ENCODE data around the gene EIF3L. TPM values are rescaled to one million over a fixed set of nuclear protein-coding genes. Genes with fewer than 3 reads are reported as not detected.

EIF3L gene
- total RNA-seq, 1 donor from 2014 or later, result 383 TPM

DNA sequence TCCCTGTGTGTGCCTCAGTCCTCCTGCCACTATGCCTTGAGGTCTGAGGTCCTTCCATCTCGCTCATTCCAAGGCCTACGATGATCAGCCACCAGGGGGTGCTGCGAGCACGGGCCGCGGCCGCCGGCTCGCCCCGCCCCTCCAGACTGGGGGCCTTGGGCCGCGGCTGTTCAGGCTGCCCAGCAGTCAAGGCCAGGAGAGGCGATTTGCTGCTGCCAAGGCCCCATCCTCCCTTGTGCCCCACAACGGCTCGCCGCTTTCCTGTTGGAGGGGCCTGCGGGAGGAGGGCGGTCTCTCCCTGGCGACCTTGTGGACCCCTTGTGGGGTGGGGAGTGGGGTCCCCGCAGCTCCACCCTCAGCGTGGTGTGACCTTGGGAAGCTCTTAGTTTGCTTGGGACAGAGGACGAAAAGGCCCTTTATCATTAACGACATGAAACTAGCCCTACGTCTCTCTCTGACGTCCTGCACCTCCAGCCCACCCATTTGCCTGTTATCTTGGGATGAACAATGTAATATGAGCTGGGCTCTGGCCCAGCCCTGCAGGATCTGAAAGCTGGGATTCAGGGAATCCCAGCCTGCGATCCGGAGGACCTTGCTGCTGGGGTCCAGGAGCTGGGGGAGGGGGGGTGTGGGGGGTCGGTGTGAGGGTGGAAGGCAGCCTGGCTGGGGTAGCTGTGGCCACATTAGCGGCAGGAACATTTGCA is 31.4 kb upstream of the EIF3L start:
- peak; percentile 83 for DNase-seq (ENCODE audit: low spot score)

DNA sequence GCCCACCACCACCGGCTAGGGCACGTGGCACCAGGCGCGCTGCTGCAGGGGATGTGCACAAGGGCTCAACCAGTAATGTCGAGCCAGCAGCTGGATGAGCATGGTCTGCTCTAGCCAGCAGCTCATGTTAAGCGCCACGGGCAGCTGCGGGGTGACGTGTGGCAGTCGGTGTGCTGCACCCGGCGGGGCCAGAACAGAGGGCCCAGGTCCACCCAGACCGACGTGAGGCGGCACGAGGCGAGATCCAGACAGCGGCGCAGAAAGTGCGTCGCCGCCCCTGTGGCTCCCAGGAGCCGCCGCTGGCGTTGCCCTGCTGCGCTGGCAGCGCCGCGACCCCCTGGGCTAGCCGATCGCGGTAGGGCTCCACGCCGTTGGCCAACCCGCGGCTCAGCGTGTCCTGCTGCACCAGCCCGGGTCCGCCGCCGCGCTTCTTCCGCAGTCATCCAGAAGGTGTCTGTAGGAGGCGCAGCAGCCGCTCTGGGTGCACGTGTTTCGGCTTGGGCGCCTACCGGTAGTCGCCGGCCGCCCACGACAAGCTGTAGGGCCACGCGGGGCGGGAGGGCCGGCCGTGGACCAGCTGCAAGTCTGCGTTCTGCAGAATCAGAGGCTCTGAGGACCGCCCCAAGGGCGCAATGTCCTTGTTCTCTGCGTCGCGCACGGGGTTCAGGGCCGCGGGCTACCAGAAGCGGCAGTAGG is 30.7 kb upstream of the EIF3L start:
- DNase-seq (ENCODE audit: low spot score), result peak; percentile 54

DNA sequence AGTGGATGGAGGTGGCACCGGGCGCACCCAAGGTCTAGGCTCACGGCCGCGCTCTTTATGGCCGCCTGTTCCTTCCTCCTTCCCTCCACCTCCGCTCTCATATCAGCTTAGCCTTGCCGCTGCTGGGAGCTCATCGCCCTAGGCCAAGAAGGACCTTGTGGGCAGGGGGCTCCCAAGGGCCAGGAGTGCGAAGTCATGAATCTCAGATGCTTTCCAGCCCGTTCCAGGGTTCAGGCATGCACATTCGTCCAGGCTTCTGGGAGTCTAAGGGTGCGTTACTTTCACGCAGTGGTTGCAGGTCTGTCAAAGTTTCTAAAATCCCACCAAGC is 30.1 kb upstream of the EIF3L start:
- no peak for DNase-seq (ENCODE audit: low spot score)

DNA sequence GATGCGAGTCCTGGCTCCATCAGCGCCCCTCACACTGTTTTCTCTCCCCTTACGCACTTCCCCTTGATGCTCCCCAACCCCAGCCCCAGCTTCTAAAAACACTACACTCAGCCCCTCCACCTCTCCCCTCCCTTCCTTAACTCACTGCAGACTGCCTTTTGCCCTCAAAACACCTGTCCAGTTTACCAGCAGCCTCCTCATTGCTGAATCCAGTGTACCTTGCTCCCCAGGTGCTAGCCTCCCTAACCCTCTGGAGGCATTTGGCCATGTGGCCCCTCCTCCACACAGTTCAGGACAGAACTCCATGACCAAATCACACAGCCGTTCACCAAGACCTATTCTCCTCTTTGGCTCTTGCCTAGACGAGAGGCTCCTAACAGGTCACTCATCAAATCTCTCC is 28.9 kb upstream of the EIF3L start:
- no peak for DNase-seq (ENCODE audit: low spot score)

DNA sequence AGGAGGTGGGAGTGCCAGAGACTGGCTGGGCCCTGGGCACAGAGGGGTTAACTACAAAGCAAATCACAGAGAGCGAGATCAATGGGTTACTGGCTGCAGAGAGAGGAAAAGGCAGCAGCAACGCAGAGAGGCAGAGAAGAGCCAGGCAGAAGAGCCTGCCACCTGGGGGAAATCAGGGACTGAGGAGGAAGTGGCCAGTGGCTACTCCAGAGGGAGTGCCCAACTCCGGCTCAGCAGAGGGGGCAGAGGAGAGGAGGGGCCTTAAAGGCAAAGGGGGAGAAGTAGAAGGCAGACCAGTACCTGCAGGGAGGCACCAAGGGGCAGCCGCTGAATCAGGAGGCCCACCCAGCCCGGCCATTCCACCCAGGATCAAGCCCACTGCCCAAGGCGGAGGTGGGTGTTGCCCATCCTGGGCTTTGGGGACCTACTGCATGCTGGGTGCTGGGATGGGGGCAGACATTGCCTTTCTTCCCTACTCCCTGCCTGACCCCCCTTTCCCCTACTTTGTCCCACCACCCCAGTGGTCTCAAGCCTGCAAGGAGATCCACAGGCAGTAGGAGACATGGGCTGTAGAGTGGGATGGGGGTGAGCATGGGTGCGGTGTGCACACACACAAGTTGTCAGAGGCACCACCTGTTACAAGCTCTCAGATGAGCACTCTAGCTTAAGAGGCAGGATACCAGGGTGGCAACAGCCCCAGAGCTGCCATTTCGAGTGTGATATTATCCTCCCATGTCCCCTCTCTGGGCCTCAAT is 27.0 kb upstream of the EIF3L start:
- DNase-seq (ENCODE audit: low spot score), result peak; percentile 27

DNA sequence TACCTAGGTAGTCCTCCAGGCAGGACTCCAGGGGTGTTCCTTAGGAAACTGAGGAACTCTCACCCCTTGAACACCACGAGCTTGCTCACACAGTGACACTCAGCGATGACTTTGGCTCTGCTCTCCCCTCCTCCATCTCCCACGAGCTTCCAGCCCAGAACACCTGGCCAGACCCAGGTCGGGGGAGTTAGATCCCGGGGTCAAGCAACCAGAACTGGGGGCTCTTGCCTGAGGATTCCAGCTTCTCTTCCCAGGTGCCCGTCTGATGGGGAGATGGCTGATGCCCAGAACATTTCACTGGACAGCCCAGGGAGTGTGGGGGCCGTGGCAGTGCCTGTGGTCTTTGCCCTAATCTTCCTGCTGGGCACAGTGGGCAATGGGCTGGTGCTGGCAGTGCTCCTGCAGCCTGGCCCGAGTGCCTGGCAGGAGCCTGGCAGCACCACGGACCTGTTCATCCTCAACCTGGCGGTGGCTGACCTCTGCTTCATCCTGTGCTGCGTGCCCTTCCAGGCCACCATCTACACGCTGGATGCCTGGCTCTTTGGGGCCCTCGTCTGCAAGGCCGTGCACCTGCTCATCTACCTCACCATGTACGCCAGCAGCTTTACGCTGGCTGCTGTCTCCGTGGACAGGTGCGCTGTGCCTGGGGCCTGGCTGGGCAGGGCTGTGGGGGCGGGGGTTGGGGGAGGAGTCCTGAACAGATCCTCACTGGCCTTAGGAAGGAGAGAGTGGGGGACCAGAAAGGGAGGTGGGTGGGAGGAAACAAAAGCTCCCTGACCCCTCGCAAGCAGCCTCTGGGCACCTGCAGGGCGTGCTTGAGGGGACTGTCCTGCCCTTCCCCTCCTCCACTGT is 25.9 kb upstream of the EIF3L start, which contains the start of gene GALR3:
TSS of gene GALR3 (plus strand) at position 249 of the 852 bp plus-strand sequence. CDS start at position 274, 25 bp downstream.
- DNase-seq (ENCODE audit: low spot score), result no peak

DNA sequence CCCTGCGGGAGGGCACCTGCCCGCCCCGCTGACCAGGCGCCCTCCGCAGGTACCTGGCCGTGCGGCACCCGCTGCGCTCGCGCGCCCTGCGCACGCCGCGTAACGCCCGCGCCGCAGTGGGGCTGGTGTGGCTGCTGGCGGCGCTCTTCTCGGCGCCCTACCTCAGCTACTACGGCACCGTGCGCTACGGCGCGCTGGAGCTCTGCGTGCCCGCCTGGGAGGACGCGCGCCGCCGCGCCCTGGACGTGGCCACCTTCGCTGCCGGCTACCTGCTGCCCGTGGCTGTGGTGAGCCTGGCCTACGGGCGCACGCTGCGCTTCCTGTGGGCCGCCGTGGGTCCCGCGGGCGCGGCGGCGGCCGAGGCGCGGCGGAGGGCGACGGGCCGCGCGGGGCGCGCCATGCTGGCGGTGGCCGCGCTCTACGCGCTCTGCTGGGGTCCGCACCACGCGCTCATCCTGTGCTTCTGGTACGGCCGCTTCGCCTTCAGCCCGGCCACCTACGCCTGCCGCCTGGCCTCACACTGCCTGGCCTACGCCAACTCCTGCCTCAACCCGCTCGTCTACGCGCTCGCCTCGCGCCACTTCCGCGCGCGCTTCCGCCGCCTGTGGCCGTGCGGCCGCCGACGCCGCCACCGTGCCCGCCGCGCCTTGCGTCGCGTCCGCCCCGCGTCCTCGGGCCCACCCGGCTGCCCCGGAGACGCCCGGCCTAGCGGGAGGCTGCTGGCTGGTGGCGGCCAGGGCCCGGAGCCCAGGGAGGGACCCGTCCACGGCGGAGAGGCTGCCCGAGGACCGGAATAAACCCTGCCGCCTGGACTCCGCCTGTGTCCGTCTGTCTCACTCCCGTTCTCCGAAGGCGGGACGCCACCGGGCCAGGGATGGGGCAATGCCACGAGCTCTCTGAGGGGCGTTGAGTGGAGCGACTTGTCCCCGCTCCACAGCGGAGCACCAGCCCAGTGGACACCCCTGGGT is 24.3 kb upstream of the EIF3L start:
- DNase-seq (ENCODE audit: low spot score), result no peak

DNA sequence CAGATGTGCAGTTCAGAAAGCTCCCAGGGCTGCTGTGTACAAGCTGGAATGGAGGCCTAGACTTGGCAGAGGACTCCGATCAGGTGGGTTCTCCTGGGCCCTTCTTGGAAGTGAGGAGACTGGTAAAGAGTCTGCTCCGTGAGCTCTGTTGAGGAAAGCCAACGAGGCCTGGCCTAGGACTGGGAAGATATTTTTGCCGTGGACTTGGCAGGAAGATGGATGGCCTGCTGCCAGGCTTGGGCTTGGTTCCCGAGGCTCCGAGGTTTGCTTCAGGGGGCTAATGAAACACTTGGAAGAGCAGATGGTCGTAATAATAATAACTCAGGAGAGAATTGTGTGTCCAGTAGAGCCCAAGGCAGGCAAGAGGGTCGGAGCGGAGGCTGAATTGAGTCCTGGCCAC is 22.2 kb upstream of the EIF3L start:
- no peak for DNase-seq (ENCODE audit: low spot score)

DNA sequence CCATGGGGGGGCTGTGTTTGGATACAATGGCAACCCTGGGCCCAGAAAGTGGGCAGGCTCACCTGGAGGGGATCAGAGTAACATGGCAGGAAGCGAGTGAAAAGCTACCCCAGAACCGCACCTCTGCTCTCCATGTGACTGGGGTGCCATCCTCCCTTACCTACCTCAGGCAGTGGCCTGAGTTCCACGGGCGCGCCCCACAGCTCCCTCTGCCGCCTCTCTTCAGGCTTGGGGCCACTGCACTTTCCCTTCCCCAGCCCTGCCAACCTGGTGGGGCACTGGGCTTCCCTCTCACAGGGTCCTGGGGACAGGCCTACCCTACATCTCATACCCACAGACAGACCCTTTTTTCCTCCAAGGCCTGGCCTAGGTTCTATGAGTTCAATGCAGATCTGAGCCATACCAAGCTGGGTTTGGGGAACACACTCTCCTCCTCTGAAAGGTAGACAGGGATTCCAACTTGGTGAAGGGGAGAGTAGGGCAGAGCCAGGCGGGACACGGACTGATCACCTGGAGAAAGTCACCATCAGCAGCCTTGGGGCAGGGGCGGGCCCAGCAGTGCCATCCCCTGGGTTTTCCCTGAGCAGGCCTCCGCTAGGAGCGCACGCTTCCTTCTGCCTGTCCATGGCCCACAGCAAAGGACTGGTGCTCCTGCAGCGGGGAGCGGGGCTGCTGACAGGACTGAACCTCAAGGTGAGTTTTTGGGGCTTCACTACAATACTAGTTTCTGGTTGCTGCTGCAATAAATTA is 19.0 kb upstream of the EIF3L start:
- no peak for DNase-seq (ENCODE audit: low spot score)

DNA sequence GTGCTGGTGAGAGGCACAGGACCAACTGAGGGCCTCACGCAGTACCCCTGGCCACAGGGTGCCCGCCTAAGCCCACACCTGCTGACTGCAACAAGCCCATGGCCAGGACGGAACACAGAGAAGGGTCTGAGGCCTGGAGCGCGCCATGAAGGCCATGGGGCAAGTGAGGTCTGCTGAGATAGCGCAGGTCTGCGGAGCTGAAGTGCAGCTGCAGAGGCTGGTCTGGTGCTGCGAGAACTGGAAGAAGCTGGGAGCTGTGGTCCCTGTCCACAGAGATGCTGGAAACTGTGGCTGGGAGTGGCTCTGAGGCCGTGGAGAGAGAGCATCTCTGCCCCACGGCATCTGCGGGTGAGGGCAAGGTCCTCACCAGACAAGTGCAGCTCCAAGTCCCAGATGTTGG is 17.7 kb upstream of the EIF3L start:
- no peak for DNase-seq (ENCODE audit: low spot score)

DNA sequence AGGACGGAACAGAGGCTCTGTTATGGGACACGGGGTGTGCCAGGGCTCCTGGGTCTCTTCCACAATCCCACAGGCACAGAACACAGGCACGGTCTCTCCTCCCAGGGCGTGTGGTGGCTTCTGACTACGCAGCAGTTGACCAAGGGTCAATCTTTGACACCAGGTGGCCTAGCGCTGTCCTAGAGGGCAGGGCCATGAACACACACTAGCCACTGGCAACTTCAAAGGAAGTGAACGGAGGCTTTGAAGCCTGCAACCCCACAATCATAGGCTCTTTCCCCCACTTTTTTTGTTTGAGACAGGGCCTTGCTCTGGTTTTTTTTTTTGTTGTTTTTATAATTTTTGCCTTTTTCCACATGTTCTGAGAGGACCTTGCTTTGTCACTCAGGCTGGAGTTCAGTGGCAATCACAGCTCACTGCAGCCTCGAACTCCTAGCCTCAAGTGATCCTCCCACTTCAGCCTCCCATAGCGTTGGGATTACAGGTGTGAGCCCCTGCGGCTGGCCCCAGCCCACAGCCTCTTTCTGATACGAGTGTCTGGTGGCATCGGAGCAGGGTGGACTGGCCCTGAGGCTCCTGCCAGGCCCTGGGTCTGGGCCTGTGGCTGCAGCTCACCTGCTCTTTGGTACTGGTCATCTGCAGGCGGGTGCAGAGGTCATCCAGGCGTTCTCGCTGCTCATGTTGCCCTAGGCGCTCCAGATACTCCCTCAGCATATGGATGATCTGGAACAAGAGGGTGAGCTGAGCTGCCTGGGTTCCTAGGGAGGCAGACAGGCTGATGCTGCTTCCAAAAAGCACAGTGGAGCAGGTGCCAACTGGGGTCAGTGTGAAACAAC is 17.0 kb upstream of the EIF3L start:
- no peak for DNase-seq (ENCODE audit: low spot score)

DNA sequence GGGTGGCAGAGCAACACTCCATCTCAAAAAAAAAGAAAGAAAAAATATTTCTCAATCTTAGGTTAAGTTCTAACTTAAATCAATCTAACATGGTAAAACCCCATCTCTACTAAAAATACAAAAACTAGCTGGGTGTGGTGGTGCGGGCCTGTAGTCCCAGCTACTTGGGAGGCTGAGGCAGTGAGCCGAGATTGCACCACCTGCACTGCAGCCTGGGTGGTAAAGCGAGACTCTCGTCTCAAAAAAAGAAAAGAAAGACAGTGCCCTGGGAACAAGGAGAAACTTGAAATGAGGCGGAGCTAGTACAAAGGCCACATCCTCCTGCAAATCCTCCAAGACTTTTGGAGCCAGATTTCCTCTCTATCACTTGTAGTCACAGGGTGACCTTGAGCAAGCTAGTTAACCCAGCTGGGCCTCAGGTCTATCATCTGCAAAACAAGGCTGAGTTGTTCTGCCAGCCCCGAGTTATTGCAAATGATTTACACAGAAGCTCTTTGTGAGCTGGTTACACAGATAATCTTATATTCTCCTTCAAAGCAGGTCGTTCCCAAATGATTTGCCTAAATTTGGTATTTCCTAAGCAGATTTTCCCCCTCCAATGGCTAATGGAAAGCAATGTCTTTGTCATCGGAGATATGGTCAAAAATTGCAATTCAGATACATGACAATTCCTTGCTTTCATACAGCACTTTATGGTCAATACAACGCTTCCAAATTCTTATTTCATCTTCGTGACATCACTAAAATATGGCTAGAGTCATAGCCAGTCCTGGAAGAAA is 7.0 kb upstream of the EIF3L start:
- DNase-seq (ENCODE audit: low spot score), result peak; percentile 30

DNA sequence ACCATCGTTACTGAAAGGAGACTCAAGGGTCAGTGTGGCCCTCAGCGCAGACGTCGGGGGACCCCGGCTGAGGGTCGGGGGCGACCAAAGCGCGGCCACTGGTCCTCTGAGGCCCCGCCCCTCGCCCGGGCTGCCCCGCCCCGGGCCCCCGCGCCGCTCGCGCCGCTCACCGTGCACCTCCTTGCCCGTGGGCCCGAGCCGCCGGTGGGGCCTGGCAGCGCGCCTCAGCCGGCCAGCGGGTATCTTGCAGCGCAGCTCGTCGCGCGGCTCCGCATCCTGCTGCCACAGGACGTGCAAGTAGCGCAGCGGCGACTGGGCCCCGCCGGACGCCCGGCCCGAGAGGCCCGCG is 5.5 kb upstream of the EIF3L start:
- peak; percentile 16 for DNase-seq (ENCODE audit: low spot score)

DNA sequence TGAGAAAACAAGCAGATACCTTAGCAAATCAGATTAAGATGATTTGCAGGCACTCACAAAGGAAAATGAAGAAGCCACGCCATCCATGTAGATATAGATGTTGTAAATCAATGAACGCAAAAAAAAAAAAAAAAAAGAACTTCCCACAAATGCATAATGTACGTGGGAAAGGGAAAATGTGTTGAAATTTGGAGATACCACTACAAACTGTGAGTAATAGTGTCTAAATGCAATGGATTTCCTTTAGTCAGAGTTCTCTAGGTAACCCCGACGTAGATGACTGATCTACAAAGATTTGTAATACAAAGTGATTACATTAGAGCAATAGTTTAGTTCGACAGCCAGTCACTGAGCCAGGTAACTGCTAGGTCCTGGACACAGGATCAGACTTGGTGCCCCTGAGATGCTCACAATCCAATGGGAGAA is 4.3 kb upstream of the EIF3L start:
- DNase-seq (ENCODE audit: low spot score), result no peak

DNA sequence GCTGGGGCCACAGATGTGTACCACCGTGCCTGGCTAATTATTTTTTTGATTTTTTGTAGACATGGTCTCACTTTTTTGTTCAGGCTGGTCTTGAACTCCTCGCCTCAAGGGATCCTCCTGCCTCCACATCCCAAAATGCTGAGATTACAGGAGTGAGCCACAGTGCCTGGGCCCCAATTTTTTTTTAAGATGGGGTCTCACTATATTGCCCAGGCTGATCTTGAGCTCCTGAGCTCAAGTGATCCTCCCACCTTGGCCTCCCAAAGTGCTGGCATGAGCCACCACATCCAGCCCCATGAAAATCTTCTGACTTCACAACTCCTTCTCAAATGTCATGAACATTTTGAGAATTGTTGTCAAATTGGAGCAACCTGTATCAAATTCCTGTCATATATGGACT is 2.8 kb upstream of the EIF3L start:
- no peak for DNase-seq (ENCODE audit: low spot score)

DNA sequence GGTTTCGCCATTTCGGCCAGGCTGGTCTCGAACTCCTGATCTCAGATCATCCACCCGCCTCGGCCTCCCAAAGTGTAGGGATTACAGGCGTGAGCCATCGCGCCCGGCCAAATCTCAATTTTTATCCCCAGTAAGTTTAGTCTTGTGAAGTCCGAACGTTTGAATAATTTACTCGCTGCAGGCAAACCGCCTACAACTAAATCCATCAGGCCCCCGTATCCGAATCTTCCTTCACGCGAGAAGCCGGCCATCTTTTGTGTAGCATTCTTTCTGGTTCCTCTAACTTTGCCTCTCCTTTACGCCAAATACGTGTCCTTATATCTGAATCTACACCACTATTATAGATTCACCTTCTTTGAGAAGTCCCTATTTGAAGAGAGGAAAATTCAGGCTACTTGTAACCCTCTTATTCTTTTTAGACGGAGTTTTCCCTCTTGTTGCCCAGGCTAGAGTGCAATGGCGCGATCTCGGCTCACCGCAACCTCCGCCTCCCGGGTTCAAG is 581 bp upstream of the EIF3L start:
- no peak for DNase-seq (ENCODE audit: low spot score)

DNA sequence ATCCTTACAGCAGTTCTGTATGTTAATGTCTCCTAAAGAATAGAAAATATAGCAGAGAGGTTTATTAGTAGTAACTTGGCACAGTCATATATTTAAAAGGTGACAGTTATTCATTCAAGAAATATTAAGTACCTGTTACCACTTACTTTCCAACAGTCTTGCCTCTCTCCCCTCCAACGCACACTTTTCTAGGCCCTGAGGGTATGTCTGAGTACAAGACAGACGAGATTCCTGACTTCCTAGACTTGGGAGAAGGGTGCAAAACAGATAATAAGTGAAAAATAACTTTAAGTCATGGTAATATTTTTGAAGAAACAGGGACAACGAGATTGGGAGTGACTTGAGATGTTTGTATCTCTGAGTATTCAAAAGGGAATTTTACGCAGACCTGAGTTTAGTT is 1.6 kb downstream of the EIF3L start:
- DNase-seq (ENCODE audit: low spot score), result no peak

DNA sequence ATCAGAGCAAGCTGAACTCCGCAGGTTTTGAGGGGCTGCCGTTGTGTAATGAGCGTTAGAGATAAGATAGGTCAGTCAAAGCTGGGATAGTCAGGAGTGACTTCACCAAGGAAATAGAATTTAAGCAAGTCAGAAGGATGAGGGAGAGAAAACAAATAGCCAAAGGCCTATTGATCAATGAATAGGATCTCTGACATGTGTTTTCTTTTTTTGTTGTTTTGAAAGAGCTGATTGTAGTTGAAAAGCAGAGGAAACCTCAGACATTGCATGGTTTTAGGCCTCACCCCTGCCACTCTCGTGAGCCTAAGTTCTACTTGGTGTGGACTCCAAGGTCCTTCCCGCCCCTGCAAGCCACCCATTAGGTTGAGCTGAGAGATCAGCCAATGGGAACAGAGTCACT is 3.2 kb downstream of the EIF3L start:
- no peak for DNase-seq (ENCODE audit: low spot score)
